ENCODE data around the gene ZNF474.

Gene ZNF474

DNA sequence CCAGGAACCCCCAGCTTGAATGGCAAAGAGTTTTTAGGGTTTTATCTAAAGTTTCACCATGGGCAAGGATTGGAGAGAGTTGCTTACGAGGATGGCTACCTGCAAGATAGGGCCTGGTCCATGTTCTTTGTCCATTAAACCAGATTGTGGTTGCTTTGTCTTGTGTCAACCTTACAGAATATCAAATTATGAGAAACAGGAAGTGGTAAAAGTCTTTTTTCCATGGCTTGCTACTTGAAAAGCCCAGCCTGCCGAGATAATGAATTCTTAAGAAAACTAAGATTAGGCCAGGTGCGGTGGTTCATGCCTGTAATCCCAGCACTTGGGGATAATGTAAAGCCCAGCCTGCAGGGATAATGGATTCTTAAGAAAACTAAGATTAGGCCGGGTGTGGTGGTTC, 24.4 kb downstream of the ZNF474 start:
- no peak for DNase-seq (ENCODE audit: low read depth)

DNA sequence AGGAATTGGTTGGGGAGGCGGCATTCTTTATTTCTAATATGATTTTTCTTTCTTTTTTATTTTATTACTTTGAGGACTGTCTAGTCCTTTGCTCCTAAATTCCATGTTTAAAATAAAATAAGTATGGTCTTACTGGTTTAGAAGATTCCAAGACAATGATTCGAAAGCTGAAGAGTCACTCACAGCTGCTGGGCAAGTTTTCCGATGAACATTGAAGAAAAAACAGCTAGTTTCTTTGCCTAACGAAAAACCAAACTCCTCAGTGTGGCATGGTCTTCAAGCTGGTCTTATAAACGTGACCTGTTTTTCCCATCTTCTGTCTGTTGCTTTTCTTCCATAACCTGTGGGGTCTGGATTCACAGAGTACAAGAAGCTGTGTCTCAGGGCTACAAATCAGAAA, 25.1 kb downstream of the ZNF474 start:
- peak; percentile 68 for DNase-seq (ENCODE audit: low read depth)

DNA sequence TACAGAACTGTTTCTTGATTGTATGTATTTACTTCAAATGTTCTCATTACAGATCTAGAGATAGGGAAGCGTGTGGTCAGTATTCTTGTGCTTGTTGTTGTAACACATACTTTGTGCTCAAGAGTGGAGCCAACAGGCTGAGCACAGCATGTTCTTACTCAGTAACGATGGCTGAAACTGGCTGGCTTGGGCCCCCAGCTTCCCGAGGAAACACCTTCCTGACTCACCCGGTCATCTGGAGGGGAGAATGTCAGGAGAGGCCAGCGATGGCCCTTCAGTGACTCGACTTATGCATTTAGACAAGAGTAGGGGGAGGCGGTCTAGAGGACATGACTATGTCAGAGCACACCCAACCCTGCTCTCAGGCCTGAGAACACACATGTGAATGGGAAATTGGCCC, 25.6 kb downstream of the ZNF474 start:
- DNase-seq (ENCODE audit: low read depth): peak; percentile 91

DNA sequence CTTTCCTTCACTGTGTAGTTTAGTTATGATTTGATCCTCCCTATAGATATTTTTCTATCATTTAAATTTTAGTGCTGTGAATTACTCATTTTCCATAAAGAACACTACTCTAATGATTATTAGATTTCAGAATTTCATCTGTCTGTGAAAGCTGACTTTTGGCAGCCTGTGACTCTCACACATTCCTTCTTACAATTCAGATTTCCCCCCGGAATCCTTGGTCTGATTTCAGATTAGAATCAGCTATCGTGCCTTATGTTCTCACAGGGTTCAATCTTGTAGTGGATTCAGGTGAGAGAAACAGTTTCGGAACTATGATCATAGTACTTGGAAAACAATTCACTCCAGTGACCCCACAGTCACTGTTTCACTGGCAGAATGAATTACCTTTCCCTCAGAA, 26.2 kb downstream of the ZNF474 start:
- DNase-seq (ENCODE audit: low read depth): peak; percentile 12

DNA sequence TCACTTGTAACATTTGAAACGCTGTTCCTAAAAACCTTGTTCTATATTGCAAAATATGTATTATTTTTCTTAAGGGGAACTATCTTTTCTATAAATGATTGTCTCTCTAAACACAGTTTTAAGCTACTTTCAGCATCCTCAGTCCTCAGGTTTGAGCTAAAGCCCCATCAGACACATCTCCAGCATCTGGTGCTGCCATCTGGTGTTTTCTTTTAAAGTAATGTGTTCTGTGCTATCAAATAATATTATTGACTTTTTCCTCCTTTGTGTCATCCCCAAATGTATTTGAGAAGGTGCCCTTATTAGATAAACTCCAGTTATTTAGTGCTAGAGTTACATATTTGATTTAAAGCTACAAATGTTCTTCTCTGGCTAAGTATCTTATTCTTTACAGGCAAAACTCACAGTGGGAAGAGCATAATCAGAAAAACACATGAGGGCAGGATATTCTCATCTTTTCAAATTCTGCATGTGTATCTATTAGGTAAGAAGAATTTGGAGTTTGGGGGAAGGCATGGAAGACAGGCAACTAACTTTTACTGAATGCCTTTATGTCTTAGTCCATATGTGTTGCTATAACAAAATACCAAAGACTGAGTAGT, 27.5 kb downstream of the ZNF474 start:
- DNase-seq (ENCODE audit: low read depth): peak; percentile 75

DNA sequence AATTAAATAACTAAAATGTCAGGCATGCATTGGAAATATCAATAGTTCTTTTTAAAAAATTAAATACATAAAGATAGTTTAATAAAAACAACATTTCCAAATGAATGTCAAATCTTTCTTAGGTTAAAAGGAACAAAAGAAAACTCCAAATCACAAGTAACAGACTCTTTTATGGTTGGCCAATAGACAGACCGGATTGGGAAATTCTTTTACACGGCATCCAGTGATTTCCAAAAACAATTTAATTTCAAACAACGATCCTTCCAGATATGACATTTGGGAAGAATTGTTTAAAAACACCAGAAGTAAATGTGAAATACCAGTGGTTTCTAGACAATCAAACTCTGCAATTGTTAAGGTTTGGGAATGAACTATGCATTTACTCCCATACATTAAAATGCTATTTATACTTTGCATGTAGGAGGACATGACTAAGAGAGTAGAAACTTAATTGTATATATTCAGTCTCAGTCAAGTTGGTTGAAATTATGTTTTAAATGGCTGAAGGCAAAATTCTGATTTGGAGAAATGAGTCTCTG, 32.8 kb downstream of the ZNF474 start:
- DNase-seq (ENCODE audit: low read depth): no peak

DNA sequence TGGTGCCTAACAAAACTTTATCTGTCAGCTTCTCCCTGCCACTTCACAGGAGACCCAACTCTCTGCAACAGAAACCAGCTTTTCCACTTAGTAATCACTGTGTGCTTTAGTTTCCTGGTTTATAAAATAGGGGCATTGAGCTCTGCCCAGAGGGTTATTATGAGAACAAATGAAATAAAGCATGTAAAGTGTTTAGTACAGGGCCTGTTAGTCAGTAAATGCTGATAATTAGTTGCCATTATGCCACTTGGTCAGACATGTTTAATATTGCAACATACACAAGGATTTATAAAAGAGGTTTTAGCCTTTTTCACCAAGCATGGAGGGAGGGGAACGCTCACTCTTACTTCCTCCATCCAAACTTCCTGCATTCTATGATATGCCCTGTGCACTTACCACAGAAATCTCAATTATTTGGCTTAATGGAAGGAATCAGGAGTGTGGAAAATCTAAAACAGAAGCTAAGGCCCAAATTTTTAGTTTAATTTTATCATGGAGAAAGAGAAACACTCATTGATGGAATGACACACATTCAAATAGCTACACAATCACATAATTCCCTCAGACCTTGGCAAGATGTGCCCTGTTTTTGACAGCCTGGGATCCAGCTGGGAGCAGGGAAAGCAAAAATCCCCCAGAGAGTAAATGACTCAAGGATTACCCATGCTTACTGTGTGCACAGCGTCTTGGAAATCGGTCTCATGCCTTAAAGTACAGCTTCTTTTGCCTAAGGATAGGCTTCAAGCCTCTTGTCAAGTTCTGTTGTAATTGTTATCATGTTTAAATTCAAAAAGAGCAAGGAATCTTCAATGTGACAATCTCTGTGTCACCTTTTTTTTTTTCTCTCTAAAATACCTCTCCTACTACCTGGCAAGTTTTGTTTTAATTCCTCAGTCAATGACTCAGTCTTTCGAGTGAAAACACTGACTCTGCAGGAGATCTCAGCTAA, 34.0 kb downstream of the ZNF474 start:
- DNase-seq (ENCODE audit: low read depth): peak; percentile 97

DNA sequence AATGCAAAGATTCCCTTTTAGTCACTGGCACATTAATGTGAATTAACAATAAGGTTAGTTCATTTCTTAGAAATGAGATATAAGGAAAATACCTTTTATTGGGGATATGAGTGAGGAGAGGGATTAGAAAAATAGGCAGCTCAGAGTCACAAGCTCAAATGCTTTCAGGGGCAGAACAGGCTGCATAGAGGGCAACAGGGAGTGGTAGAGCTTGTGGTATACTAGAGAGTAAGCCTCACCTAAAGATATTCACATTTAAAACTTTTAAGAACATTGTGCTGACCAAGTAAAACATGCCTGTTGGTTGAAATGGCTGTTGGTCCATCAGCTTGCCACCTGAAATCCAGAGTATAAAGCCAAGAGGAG, 34.7 kb downstream of the ZNF474 start:
- no peak for DNase-seq (ENCODE audit: low read depth)

DNA sequence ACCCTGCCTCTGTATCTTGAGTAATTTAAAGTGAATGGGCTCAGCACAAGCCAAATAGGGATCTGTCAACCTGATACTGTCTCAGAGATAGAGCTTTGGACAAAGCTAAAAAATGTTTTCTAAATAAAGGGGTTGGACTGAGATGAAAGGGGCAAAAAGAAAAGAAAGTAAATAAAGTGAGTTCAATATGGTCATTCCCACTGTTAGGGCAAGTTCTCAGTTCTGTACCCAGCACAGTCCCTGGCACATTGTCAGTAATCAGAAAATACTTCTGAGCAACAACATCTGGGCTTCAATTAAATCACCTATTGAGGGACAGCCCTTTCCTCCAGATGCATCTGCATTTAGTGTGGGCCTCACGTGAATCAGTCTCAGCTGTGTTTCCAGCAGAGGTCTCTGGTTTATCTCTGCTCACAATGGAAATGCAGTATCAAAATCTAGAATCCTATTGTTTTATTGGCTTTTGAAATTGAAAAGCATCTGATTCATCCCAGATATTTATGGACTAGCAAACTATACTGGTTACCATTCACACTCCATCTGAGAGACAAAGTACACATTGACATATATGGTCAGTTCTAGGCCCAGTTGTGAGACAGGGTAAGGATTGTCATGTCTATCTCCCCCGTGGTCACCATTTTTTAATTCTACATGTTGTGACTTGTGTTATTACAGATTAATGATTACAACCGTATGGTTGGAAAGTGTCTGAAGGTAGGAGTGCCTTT, 35.6 kb downstream of the ZNF474 start:
- DNase-seq (ENCODE audit: low read depth): no peak

DNA sequence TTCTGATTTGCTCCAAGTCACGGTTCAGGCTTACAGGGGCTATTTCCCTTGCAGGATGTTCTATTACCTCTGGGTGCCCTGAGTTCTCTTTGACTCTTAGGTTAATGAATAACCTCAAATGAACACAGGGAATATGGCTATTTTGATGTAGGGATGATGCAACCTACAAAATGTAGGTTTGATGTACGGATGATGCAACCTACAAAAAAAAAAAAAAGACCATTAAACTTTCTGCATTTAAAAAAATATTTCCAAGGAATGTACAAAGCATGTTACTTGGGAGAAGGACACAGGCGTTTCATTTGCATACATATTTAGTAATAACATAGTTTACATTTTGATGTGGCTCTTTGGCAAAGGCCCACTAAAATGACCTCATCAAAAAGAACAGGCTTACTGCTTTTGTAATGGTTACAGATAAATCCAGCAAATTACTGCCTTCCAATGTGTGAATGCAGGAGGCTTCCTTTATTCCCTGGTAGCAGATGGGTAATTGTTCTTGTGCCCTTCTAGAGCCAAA, 36.3 kb downstream of the ZNF474 start:
- DNase-seq (ENCODE audit: low read depth): peak; percentile 84

DNA sequence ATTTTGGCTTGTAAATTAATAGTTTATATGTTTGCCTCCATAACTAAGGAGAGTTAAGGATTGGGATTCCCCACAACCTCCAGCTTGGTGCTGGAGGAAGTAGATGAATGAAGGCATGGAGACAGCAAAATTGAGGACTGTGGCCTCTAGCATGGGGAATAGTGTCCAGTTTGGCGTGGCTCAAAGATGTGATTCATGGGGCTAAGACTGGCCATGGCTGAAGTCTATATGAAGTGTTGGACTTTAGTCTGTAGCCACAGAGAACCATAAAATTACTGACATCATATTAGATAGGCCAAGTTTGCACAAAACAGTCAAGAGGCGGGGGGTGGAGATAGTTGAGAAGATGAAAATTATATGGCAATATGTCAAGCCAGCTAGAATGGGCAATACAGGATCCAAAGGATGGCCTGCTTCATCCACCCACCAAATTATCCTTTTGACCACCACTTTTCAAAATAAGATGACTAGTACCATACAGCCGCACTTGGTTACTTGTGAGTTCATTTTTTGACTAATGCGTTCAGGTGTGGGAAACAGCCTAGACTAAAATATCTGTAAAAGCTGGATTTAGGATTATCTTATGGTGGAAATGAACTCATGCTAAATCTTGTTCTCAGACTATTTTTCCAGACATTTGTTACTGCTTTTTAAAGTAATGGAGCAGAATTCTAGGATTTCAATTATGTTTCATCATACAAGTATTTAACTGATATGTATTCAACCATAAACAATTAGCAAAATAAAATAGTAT, 40.2 kb downstream of the ZNF474 start:
- DNase-seq (ENCODE audit: low read depth): no peak

DNA sequence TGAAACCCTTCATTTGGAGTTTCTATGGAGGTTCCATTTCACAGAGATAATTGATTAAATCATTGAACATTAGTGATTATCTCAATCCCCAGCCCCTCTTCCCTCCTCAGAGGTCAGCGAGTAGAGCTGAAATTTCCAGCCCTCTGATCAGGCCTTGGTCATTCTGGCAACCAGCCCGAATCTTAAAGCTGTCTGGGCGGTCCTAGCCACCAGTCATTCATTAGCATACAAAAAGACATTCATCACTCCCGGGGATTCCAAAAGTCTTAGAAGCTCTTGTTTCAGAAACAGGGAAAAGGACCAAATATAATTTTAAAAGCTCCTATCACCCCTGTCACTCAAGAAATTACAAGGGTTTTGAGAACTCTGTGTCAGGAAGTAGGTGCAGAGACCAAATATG, 41.3 kb downstream of the ZNF474 start:
- peak; percentile 62 for DNase-seq (ENCODE audit: low read depth)

DNA sequence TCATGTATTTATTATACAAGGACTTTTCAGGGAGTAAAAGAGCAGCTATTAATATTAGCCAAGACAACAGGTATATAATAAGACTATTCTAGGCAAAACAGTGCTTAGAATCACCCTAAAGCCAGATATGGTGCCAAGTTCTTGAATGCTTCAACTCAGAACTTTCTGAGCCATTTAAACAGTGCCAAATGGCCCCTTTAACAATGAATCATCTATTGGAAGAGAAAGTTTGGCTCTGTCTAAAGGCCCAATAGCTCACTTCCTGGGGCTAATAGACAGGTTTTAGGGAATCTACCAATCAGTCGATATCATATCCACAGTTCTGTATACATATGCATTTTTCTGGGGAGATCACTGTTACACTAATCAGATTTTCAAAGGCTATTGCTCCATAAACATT, 42.9 kb downstream of the ZNF474 start:
- no peak for DNase-seq (ENCODE audit: low read depth)

DNA sequence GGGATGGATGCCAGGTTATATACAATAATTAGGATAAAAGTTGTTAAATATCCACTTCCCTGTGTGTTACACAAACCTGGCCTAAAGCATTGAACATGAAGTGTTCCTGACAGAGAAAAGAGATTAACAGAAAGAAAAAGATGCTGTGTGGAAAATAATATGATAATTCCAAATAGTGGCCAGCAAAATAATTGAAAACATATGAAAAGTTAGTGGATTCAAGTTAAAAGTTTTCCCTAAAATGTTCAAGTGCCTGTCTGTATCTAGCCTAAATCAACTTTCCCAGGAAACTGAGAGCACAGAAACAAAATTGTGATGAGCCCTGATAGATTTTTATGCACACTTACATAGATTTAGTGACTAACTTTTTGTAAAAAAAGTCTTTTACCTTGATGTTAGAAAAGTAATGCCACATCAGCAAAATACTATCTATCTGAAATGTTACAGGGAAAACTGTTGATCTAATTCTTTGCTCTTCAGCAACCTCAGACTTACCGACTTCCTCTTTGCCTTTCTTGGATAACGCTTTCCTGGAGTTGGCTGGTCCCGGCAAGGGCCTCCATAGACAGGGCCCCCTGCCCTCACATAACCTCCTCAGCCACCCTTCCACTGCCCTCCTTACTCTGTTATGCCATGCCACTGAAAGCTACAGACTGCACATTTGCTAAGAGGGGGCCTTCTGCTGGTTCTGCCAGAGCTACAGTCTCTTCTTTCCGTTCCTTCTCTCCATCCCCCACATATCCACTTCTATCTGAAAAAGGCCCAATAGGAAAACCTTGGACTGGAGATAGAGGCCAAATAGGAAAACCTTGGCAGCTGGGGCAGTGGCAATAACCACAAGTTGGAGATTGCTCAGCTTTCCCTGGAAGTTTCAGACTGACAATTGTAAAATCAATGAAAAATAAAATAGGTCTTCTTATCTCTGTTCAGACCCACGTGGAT, 44.4 kb downstream of the ZNF474 start:
- no peak for DNase-seq (ENCODE audit: low read depth)

DNA sequence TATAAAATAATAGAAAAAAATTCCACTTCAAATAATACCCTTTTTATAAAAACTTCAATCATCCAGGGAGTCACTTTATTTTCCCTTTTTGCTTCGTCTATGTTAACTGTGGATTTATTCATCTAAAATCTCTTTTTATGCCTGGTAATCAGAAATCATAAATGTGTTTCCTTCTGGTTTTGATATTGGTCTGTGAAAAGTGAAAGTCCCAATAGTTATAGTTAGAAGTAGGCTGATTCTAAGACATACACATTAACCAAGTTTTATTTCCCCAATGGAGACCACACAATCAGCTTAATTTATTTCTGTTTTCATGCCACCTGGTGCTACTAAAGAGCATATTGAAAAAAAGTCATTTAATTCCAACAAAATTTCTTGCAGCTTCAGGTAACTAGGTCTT, 45.7 kb downstream of the ZNF474 start:
- DNase-seq (ENCODE audit: low read depth): no peak

DNA sequence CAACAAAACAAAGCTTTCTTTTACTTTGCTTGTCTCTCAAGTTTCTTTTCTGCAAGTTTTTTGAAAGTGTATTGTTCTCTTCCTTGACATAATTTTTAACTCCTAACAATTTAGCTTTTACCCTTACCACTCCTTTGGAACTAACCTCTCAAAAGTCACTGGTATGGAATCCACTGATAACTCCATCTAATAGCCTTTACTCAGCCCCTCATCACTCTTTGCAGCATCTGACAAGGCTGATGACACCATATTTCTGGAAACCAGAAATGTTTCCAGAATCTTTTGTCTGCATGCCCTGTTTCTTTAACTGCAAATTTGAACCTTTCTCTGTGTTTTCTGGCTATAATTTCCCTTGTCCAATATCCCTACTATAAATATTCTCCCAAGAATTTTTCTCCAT, 46.5 kb downstream of the ZNF474 start:
- DNase-seq (ENCODE audit: low read depth): no peak

DNA sequence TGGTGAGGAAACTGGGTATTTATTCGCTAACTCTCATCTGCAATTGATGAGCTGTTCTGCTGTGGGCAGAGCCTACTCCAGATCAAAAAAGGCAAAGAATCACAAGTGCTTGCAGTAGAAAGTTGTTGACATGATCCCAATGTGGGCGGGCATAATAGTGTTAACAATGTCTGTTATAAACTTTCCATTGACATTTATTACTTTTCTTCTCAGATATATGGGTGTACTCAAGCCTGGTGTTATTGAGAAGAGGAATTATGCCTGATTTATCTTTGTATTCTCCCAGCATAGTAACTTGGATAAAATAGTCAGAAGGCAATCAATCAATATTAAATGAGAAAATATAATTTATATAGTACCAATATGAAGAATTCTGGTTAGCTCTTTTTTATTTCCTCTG, 47.8 kb downstream of the ZNF474 start:
- DNase-seq (ENCODE audit: low read depth): no peak

DNA sequence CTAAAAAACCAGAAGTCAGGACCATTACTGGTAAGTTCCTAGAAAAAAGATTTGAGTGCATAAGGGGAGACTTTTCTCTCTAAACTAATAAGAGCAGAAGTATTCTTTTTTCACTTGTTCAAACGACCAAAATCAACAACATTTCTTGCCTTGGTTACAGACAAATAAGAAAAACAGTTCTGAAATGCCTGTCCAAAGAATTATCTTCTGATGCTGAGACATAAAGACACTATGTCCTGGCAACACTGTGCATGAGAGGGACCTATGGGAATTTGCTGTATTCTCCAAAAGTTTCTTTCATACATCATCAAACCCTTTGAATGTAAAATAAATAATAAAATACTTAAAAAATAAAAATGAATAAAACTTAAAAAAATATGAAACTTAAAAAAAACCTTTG, 50.4 kb downstream of the ZNF474 start:
- no peak for DNase-seq (ENCODE audit: low read depth)

DNA sequence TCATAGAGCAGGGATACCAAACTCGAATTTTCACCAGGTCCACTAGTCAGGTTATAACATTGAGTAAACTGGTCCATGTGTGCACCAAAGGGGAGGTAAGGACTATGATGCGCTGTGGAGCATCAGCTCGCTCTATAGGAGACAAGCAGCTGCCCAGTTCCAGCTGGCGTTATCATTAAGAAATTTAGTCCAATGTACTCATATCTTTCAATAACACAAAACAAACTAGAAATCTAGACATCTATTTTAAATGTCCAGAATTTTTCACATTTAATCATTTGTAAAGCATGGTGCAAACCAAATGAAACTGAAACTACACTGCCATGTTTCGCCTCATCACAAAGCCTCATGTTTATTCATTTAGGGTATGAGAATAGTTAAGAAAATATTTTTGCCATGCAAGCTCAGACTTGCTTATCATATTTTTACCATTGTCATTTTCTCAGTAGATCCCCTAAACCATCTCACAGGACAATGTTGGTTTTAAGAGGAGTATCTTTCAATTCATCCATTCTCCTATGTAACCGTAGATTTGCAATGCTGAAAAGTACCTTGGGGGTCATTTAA, 50.9 kb downstream of the ZNF474 start:
- no peak for DNase-seq (ENCODE audit: low read depth)

DNA sequence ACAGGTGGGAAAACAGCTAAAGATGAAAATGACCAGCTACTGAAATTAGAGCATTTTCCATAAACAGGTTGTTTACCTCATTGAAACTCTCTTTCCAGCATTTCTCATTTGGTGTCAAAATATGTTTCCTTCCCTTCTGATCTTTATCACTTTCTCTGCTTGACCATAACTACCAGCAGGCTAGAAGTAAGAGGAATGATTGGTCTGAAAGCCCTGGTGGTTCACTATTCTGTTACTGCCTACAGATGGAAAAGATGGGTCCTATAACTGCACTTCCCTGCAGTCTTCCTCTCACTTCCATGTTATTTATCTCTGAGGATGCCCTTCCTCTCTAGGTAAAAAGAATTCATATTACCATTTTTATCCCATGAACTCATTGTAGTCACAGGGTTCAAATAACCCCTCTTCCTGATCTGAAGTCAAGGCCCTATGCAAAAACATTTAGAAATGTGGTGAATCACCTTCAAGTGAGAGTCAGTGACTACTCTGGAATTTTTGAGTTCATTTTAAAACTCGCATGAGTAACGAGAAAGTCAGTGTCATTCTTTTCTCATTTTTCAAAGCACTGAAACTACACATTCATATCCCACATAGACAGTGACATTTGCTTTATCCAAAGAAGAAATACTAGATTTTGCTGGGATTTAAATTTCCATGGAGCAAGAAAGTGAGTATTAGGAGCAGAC, 51.7 kb downstream of the ZNF474 start:
- peak; percentile 93 for DNase-seq (ENCODE audit: low read depth)
